ENCODE data around the gene CST5.
"Not testable (repeated sequence)": the region's sequence is repeated elsewhere in the genome, so short reads cannot be mapped to it uniquely, and the experiment has no call there.

Gene CST5

GRCh38 chr20:23867152-23867776 lies 12.3 kb downstream of the CST5 start:
- no peak for ATAC-seq (replicated peaks; ENCODE audit: extremely low read depth, poor library complexity, severe bottlenecking)
- Mint-ChIP-seq H3K4me1 (no peaks in the 10 kb centered on the region), H3K27ac (ENCODE audit: low read depth) (no peak overlapping the region), H3K27me3 (peaks cover 60% of the 10 kb centered on the region), H3K36me3 (ENCODE audit: insufficient read depth) (no peaks in the 10 kb centered on the region), H3K4me3 (no peak overlapping the region), H3K9me3 (no peaks in the 10 kb centered on the region)
- no peak for DNase-seq (ENCODE audit: low spot score in 2 of 2)

- not testable (repeated sequence) for H3K4me1 Mint-ChIP-seq; ATAC-seq (replicated peaks; ENCODE audit: extremely low read depth, poor library complexity, severe bottlenecking); H3K27ac Mint-ChIP-seq (ENCODE audit: low read depth); H3K36me3 Mint-ChIP-seq (ENCODE audit: insufficient read depth); H3K9me3 Mint-ChIP-seq; H3K4me3 Mint-ChIP-seq; DNase-seq (ENCODE audit: low spot score in 2 of 2)
- H3K27me3 Mint-ChIP-seq: peaks cover 14% of the 10 kb centered on the region
Measured at GRCh38 chr20:23860771-23861170, 18.8 kb downstream of the CST5 start.

- ATAC-seq (replicated peaks; ENCODE audit: extremely low read depth, poor library complexity, severe bottlenecking) (no peak), DNase-seq (ENCODE audit: low spot score in 2 of 2) (no peak)
- H3K4me3 Mint-ChIP-seq: no peak overlapping the region
- no peaks in the 10 kb centered on the region for H3K4me1 Mint-ChIP-seq
- no peak overlapping the region for H3K27ac Mint-ChIP-seq (ENCODE audit: low read depth)
- no peaks in the 10 kb centered on the region for H3K36me3 Mint-ChIP-seq (ENCODE audit: insufficient read depth)
- no peaks in the 10 kb centered on the region for H3K9me3 Mint-ChIP-seq
- H3K27me3 Mint-ChIP-seq: peaks cover 10% of the 10 kb centered on the region
Measured at GRCh38 chr20:23857962-23858595, 21.5 kb downstream of the CST5 start.

GRCh38 chr20:23856736-23857135 lies 22.8 kb downstream of the CST5 start:
- no peak for ATAC-seq (replicated peaks; ENCODE audit: extremely low read depth, poor library complexity, severe bottlenecking)
- no peak for DNase-seq (ENCODE audit: low spot score in 2 of 2)
- no peaks in the 10 kb centered on the region for H3K27me3 Mint-ChIP-seq
- H3K36me3 Mint-ChIP-seq (ENCODE audit: insufficient read depth): no peaks in the 10 kb centered on the region
- H3K27ac Mint-ChIP-seq (ENCODE audit: low read depth): no peak overlapping the region
- H3K4me1 Mint-ChIP-seq: no peaks in the 10 kb centered on the region
- no peaks in the 10 kb centered on the region for H3K9me3 Mint-ChIP-seq
- no peak overlapping the region for H3K4me3 Mint-ChIP-seq

- ATAC-seq (replicated peaks; ENCODE audit: extremely low read depth, poor library complexity, severe bottlenecking): no peak
- H3K4me1 Mint-ChIP-seq: no peaks in the 10 kb centered on the region
Measured at GRCh38 chr20:23856226-23856625, 23.3 kb downstream of the CST5 start.

GRCh38 chr20:23841693-23842092 lies 37.9 kb downstream of the CST5 start:
- ATAC-seq (replicated peaks; ENCODE audit: extremely low read depth, poor library complexity, severe bottlenecking) (no peak), DNase-seq (ENCODE audit: low spot score in 2 of 2) (no peak)
- no peak overlapping the region for H3K4me3 Mint-ChIP-seq
- H3K9me3 Mint-ChIP-seq: no peaks in the 10 kb centered on the region
- peaks cover 70% of the 10 kb centered on the region for H3K27me3 Mint-ChIP-seq
- H3K27ac Mint-ChIP-seq (ENCODE audit: low read depth): no peak overlapping the region
- H3K4me1 Mint-ChIP-seq: no peaks in the 10 kb centered on the region
- H3K36me3 Mint-ChIP-seq (ENCODE audit: insufficient read depth): no peaks in the 10 kb centered on the region

More at GRCh38 chr20:23856226-23856625, 23.3 kb downstream of the CST5 start:
- Mint-ChIP-seq H3K4me3 (no peak overlapping the region), H3K27ac (ENCODE audit: low read depth) (no peak overlapping the region), H3K36me3 (ENCODE audit: insufficient read depth) (no peaks in the 10 kb centered on the region), H3K9me3 (no peaks in the 10 kb centered on the region), H3K27me3 (no peaks in the 10 kb centered on the region)
- no peak for DNase-seq (ENCODE audit: low spot score in 2 of 2)

GRCh38 chr20:23835716-23836115 lies 43.8 kb downstream of the CST5 start:
- peaks cover 10% of the 10 kb centered on the region for H3K4me1 Mint-ChIP-seq
- no peaks in the 10 kb centered on the region for H3K36me3 Mint-ChIP-seq (ENCODE audit: insufficient read depth)
- no peaks in the 10 kb centered on the region for H3K9me3 Mint-ChIP-seq
- ATAC-seq (replicated peaks; ENCODE audit: extremely low read depth, poor library complexity, severe bottlenecking): no peak
- H3K27me3 Mint-ChIP-seq: peaks cover 69% of the 10 kb centered on the region
- H3K27ac Mint-ChIP-seq (ENCODE audit: low read depth): no peak overlapping the region
- DNase-seq (ENCODE audit: low spot score in 2 of 2): no peak
- no peak overlapping the region for H3K4me3 Mint-ChIP-seq

- ATAC-seq (replicated peaks; ENCODE audit: extremely low read depth, poor library complexity, severe bottlenecking) (no peak), DNase-seq (ENCODE audit: low spot score in 2 of 2) (no peak)
- Mint-ChIP-seq H3K27ac (ENCODE audit: low read depth) (no peak overlapping the region), H3K27me3 (peaks cover 72% of the 10 kb centered on the region), H3K4me1 (peaks cover 10% of the 10 kb centered on the region), H3K9me3 (no peaks in the 10 kb centered on the region), H3K36me3 (ENCODE audit: insufficient read depth) (no peaks in the 10 kb centered on the region), H3K4me3 (no peak overlapping the region)
Measured at GRCh38 chr20:23832775-23833513, 46.6 kb downstream of the CST5 start.

- ATAC-seq (replicated peaks; ENCODE audit: extremely low read depth, poor library complexity, severe bottlenecking); H3K27ac Mint-ChIP-seq (ENCODE audit: low read depth); H3K9me3 Mint-ChIP-seq; H3K36me3 Mint-ChIP-seq (ENCODE audit: insufficient read depth); DNase-seq (ENCODE audit: low spot score in 2 of 2); H3K4me3 Mint-ChIP-seq: not testable (repeated sequence)
- Mint-ChIP-seq H3K27me3 (peaks cover 71% of the 10 kb centered on the region), H3K4me1 (peaks cover 10% of the 10 kb centered on the region)
Measured at GRCh38 chr20:23831961-23832360, 47.6 kb downstream of the CST5 start.

- no peaks in the 10 kb centered on the region for H3K4me1 Mint-ChIP-seq
- DNase-seq (ENCODE audit: low spot score in 2 of 2) (no peak), ATAC-seq (replicated peaks; ENCODE audit: extremely low read depth, poor library complexity, severe bottlenecking) (no peak)
- peaks cover 48% of the 10 kb centered on the region for H3K27me3 Mint-ChIP-seq
- no peaks in the 10 kb centered on the region for H3K9me3 Mint-ChIP-seq
- no peak within 1 kb of the TSS for H3K27ac Mint-ChIP-seq (ENCODE audit: low read depth)
- H3K36me3 Mint-ChIP-seq (ENCODE audit: insufficient read depth): no peaks in the 10 kb centered on the region
- H3K4me3 Mint-ChIP-seq: no peak within 1 kb of the TSS
Measured at GRCh38 chr20:23826541-23827021, 53.0 kb downstream of the CST5 start, which contains the start of gene CST2. CST2 (minus strand) TSS chr20:23826729; CDS start chr20:23826660, 69 bp downstream.
